ENCODE results near the gene TMEM40.

TMEM40 gene

DNA sequence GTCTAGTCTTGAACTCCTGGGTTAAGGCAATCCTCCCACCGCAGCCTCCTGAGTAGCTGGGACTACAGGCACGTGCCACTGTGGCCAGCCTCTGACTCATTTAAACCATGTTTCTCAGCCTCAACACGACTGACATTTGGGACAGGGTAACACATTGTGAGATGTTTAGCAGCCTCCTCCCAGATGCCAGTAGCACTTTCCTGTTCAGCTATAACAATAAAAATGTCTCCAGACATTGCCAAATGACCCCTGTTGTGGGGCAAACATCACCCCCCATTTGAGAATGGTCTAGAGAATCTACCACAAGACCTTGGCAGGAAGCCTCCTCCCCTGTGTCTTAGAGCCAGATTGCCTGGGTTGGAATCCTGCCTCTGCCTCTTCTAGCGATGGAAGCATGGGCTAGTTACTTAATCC lies 8.4 kb downstream of the TMEM40 start:
- H3K9ac ChIP-seq (ENCODE audit: low read depth, low read length, poor library complexity, severe bottlenecking) = no peak overlapping the region
- H4K20me1 ChIP-seq (ENCODE audit: insufficient read depth, low read length, poor library complexity, severe bottlenecking) = no peaks in the 10 kb centered on the region
- H3K27me3 ChIP-seq (ENCODE audit: insufficient read depth, low read length, poor library complexity, severe bottlenecking) = no peaks in the 10 kb centered on the region
- no peaks in the 10 kb centered on the region for H3K79me2 ChIP-seq (ENCODE audit: insufficient read depth, low read length)
- TF ChIP-seq EZH2phosphoT487 (IDR thresholded peaks at IDR 0.05; ENCODE audit: borderline replicate concordance) = no peak
- TF ChIP-seq, protein P1, sequence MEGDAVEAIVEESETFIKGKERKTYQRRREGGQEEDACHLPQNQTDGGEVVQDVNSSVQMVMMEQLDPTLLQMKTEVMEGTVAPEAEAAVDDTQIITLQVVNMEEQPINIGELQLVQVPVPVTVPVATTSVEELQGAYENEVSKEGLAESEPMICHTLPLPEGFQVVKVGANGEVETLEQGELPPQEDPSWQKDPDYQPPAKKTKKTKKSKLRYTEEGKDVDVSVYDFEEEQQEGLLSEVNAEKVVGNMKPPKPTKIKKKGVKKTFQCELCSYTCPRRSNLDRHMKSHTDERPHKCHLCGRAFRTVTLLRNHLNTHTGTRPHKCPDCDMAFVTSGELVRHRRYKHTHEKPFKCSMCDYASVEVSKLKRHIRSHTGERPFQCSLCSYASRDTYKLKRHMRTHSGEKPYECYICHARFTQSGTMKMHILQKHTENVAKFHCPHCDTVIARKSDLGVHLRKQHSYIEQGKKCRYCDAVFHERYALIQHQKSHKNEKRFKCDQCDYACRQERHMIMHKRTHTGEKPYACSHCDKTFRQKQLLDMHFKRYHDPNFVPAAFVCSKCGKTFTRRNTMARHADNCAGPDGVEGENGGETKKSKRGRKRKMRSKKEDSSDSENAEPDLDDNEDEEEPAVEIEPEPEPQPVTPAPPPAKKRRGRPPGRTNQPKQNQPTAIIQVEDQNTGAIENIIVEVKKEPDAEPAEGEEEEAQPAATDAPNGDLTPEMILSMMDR (conservative IDR thresholded peaks at IDR 0.05; ENCODE audit: low read length) = no peak
- no peaks in the 10 kb centered on the region for H3K36me3 ChIP-seq (ENCODE audit: insufficient read depth, low read length)
- H3K4me2 ChIP-seq (ENCODE audit: low read depth, low read length, poor library complexity, severe bottlenecking) = no peak overlapping the region
- no peaks in the 10 kb centered on the region for H3F3A ChIP-seq (ENCODE audit: low read depth)
- no peaks in the 10 kb centered on the region for H3K4me1 ChIP-seq (ENCODE audit: insufficient read depth, low read length, poor library complexity, severe bottlenecking)
- no peak overlapping the region for H2AFZ ChIP-seq (ENCODE audit: low read length)
- H3K4me3 ChIP-seq (ENCODE audit: low read length, poor library complexity, severe bottlenecking) = no peak overlapping the region
- no peaks in the 10 kb centered on the region for H3K9me3 ChIP-seq (ENCODE audit: insufficient read depth, low read depth, low read length)
- H3K9me2 ChIP-seq (replicated peaks; ENCODE audit: low read depth, low read length) = no peaks in the 10 kb centered on the region

DNA sequence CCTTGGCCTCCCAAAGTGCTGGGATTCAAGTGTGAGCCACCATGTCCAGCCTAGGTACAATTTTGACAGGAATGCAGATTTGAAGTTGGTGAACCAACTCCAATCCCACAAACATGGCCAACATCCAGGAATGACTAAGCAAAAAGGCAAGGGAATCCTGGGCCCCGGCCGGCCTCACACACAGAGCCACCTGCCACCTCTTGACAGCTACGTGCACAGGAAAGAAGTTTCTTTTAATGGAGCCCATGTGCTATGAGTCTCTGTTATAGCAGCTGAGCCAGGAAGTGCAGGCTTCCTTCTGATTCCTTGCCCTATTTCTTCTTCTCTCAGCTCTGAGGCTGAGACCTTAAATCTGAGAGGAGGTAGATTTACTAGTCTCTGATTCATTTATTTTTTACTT lies 8.8 kb downstream of the TMEM40 start:
- H3K36me3 ChIP-seq (ENCODE audit: insufficient read depth, low read length) = no peaks in the 10 kb centered on the region
- H4K20me1 ChIP-seq (ENCODE audit: insufficient read depth, low read length, poor library complexity, severe bottlenecking) = no peaks in the 10 kb centered on the region
- no peak overlapping the region for H3K4me3 ChIP-seq (ENCODE audit: low read length, poor library complexity, severe bottlenecking)
- no peaks in the 10 kb centered on the region for H3K9me2 ChIP-seq (replicated peaks; ENCODE audit: low read depth, low read length)
- no peaks in the 10 kb centered on the region for H3F3A ChIP-seq (ENCODE audit: low read depth)
- H2AFZ ChIP-seq (ENCODE audit: low read length) = no peak overlapping the region
- no peaks in the 10 kb centered on the region for H3K4me1 ChIP-seq (ENCODE audit: insufficient read depth, low read length, poor library complexity, severe bottlenecking)
- H3K9me3 ChIP-seq (ENCODE audit: insufficient read depth, low read depth, low read length) = no peaks in the 10 kb centered on the region
- H3K4me2 ChIP-seq (ENCODE audit: low read depth, low read length, poor library complexity, severe bottlenecking) = no peak overlapping the region
- no peaks in the 10 kb centered on the region for H3K27me3 ChIP-seq (ENCODE audit: insufficient read depth, low read length, poor library complexity, severe bottlenecking)
- no peaks in the 10 kb centered on the region for H3K79me2 ChIP-seq (ENCODE audit: insufficient read depth, low read length)
- no peak overlapping the region for H3K9ac ChIP-seq (ENCODE audit: low read depth, low read length, poor library complexity, severe bottlenecking)
- TF ChIP-seq, protein P1 (conservative IDR thresholded peaks at IDR 0.05; ENCODE audit: low read length) = no peak
- TF ChIP-seq EZH2phosphoT487 (IDR thresholded peaks at IDR 0.05; ENCODE audit: borderline replicate concordance) = no peak

DNA sequence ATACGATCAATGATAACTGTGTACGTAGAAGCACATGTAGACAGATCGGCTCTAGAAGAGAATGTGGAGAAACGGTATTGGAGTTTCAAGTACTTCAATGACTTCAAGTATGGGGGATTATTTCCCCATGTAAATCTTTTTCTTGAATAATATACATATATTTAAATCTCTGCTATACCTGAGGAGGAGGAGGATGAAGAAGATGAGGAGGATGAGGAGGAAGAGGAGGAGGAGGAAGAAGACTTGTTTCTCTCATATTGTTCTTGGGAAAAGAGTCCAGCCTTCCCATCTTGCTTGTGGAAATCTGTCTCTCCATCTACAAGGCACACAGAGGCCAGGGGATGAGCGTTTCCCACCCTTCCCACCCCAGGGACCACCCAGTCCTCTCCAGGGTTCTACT lies 10.6 kb downstream of the TMEM40 start:
- Histone ChIP-seq H3K9me3 (ENCODE audit: insufficient read depth, low read depth, low read length) (no peaks in the 10 kb centered on the region), H3K79me2 (ENCODE audit: insufficient read depth, low read length) (no peaks in the 10 kb centered on the region), H3K27me3 (ENCODE audit: insufficient read depth, low read length, poor library complexity, severe bottlenecking) (no peaks in the 10 kb centered on the region), H3F3A (ENCODE audit: low read depth) (no peaks in the 10 kb centered on the region), H3K9me2 (replicated peaks; ENCODE audit: low read depth, low read length) (no peaks in the 10 kb centered on the region), H4K20me1 (ENCODE audit: insufficient read depth, low read length, poor library complexity, severe bottlenecking) (no peaks in the 10 kb centered on the region), H3K4me2 (ENCODE audit: low read depth, low read length, poor library complexity, severe bottlenecking) (no peak overlapping the region), H3K9ac (ENCODE audit: low read depth, low read length, poor library complexity, severe bottlenecking) (no peak overlapping the region), H3K4me1 (ENCODE audit: insufficient read depth, low read length, poor library complexity, severe bottlenecking) (no peaks in the 10 kb centered on the region), H2AFZ (ENCODE audit: low read length) (no peak overlapping the region), H3K4me3 (ENCODE audit: low read length, poor library complexity, severe bottlenecking) (no peak overlapping the region), H3K36me3 (ENCODE audit: insufficient read depth, low read length) (no peaks in the 10 kb centered on the region)
- TF ChIP-seq, protein P1 (conservative IDR thresholded peaks at IDR 0.05; ENCODE audit: low read length) = no peak
- no peak for TF ChIP-seq EZH2phosphoT487 (IDR thresholded peaks at IDR 0.05; ENCODE audit: borderline replicate concordance)
